A673 (cell line): ENCODE results near the gene TUBG1. TPM values are rescaled to one million over a fixed set of nuclear protein-coding genes. Genes with fewer than 3 reads are reported as not detected.

ENCODE experiments used
- BruUV-seq: library from RNA; stranded (reverse); fragments of 400-500 nt; replicated peaks from 2 replicates; lab custom pipeline; 2021; lab: Mats Ljungman, UMichigan
- CTCF ChIA-PET: fragments of 300-600 bp; sonication (Branson Sonifier 250); formaldehyde crosslinking; loops from one replicate; lab custom pipeline; 2022; ENCODE audit warnings: antibody characterized with exemption; lab: Charles Lee
- POLR2A ChIA-PET: fragments of 300-600 bp; sonication (Branson Sonifier 250); formaldehyde crosslinking; loops from one replicate; lab custom pipeline; 2022; ENCODE audit warnings: antibody characterized with exemption; ENCODE audit not compliant: low non-redundant PET; lab: Charles Lee
- DNase-seq: peaks from one replicate; pipeline ENCODE4 v3.0.0-alpha.2; 2015; ENCODE audit warnings: low spot score
- H3K27ac ChIP-seq: fragments of 200-600 bp; sonication (generic); 2 replicates; pipeline ENCODE4 v1.5.1; 2016; ENCODE audit warnings: mixed run types, low read depth, mild to moderate bottlenecking, mixed read lengths, antibody characterized with exemption, low read length; ENCODE audit not compliant: poor library complexity, severe bottlenecking
- H3K27me3 ChIP-seq: fragments of 200-600 bp; sonication (generic); replicated peaks from 2 replicates; pipeline ENCODE4 v1.6.1; 2017; ENCODE audit warnings: mixed run types, low read depth, mild to moderate bottlenecking, mixed read lengths, antibody characterized with exemption, low read length; ENCODE audit not compliant: insufficient read depth, poor library complexity
- H3K36me3 ChIP-seq: fragments of 200-600 bp; sonication (generic); 2 replicates; pipeline ENCODE4 v1.6.1; 2016; ENCODE audit warnings: mixed run types, mild to moderate bottlenecking, mixed read lengths, antibody characterized with exemption, low read length; ENCODE audit not compliant: insufficient read depth, poor library complexity, severe bottlenecking
- H3K4me1 ChIP-seq: fragments of 200-600 bp; sonication (generic); 2 replicates; pipeline ENCODE4 v1.6.1; 2017; ENCODE audit warnings: mixed run types, mild to moderate bottlenecking, mixed read lengths, antibody characterized with exemption, low read length; ENCODE audit not compliant: insufficient read depth, poor library complexity, severe bottlenecking
- H3K4me3 ChIP-seq: fragments of 200-600 bp; sonication (generic); 2 replicates; pipeline ENCODE4 v1.5.1; 2016; ENCODE audit warnings: low read depth, mixed run types, mild to moderate bottlenecking, mixed read lengths, low read length; ENCODE audit not compliant: poor library complexity, severe bottlenecking
- H3K9me3 ChIP-seq: fragments of 200-600 bp; sonication (generic); 2 replicates; pipeline ENCODE4 v1.6.1; 2016; ENCODE audit warnings: mixed run types, low read depth, mild to moderate bottlenecking, mixed read lengths, antibody characterized with exemption, low read length; ENCODE audit not compliant: poor library complexity, severe bottlenecking
- EZH2 ChIP-seq: fragments of 200-600 bp; sonication (generic); IDR thresholded peaks from 2 replicates; pipeline ENCODE4 v1.6.1; 2017; ENCODE audit warnings: borderline replicate concordance, low read depth, mild to moderate bottlenecking, mixed read lengths, antibody characterized with exemption, low read length; ENCODE audit not compliant: poor library complexity, severe bottlenecking
- intact Hi-C: fragments of 100-400 bp; cut with micrococcal nuclease; formaldehyde crosslinking; loops from one replicate; pipeline ENCODE4 v1.10.0; 2022; ENCODE audit not compliant: unreplicated experiment
- total RNA-seq: library from RNA; stranded (reverse); gene quantifications from 2 replicates; pipeline ENCODE4 v1.2.3, GENCODE V29; 2021
- TF ChIP-seq, protein P1 (sequence below): fragments of 300-800, 200-600 bp; sonication (generic); conservative IDR thresholded peaks from 2 replicates; pipeline ENCODE4 v1.5.1; 2017; ENCODE audit warnings: low read depth, mild to moderate bottlenecking, antibody characterized with exemption, low read length, moderate library complexity, mixed read lengths

Gene TUBG1
- total RNA-seq, 1 experiment from 2014 or later, result 87.4 TPM

DNA sequence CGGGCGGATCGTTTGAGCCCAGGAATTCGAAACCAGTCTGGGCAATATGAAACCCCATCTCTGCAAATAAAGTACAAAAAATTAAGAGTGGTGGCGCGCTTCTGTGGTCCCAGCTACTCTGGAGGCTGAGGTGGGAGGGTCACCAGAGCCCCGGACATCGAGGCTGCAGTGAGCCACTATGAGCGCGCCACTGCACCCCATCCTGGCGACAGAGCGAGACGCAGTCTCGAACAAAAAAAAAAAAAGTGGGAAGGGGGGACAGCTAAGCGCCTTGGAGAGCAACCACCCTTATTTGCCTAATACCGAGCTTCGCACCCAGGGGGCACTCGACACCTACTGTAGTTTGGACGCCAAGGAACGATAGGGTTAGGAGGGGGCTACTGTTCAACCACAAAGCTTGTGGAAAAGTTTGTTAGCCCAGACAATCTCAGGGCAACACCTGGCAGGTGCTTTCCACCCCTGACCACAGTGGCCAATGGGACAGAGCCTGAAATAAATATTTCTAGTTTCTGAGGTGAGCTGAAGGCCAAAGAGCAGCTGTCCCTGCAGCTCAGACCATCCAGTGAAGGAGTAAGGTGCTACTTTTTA lies 31.1 kb upstream of the TUBG1 start:
- Histone ChIP-seq H3K27me3 (no peaks in the 10 kb centered on the region), H3K27ac (peak overlapping the region; percentile 85), H3K4me3 (peak overlapping the region; percentile 88), H3K36me3 (peaks cover 12% of the 10 kb centered on the region), H3K4me1 (peaks cover under 1% of the 10 kb centered on the region), H3K9me3 (no peaks in the 10 kb centered on the region)
- no peak for TF ChIP-seq EZH2
- TF ChIP-seq, protein P1, sequence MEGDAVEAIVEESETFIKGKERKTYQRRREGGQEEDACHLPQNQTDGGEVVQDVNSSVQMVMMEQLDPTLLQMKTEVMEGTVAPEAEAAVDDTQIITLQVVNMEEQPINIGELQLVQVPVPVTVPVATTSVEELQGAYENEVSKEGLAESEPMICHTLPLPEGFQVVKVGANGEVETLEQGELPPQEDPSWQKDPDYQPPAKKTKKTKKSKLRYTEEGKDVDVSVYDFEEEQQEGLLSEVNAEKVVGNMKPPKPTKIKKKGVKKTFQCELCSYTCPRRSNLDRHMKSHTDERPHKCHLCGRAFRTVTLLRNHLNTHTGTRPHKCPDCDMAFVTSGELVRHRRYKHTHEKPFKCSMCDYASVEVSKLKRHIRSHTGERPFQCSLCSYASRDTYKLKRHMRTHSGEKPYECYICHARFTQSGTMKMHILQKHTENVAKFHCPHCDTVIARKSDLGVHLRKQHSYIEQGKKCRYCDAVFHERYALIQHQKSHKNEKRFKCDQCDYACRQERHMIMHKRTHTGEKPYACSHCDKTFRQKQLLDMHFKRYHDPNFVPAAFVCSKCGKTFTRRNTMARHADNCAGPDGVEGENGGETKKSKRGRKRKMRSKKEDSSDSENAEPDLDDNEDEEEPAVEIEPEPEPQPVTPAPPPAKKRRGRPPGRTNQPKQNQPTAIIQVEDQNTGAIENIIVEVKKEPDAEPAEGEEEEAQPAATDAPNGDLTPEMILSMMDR, result peak; percentile 64
- peak; percentile 82 for DNase-seq
- BruUV-seq, result no TSS peak
- ChIA-PET POLR2A (interaction anchor here (0.6 kb wide), 1 partner anchor 247 kb away, joined by 3 read pairs; no protein-coding TSS in a partner anchor), CTCF (interaction anchor here (0.6 to 2.5 kb wide), 8 partner anchors 11 to 434 kb away, joined by 3 to 15 read pairs (median 5); partner anchors contain the start of genes CNTNAP1 and TUBG2)
- intact Hi-C loops, result loop anchor here (5.0 kb wide), 2 partner anchors 99 to 184 kb away; partner anchors contain the start of genes PLEKHH3 and RAMP2

- TF ChIP-seq, protein P1, result no peak
- TF ChIP-seq EZH2, result no peak
- no peak for DNase-seq
- H3K36me3 ChIP-seq, result peaks cover 8% of the 10 kb centered on the region
- intact Hi-C loops, result loop anchor here (5.0 kb wide), 2 partner anchors 97 to 182 kb away; partner anchors contain the start of genes PLEKHH3 and RAMP2
- no peak overlapping the region for H3K4me3 ChIP-seq
- H3K27ac ChIP-seq, result no peak overlapping the region
- ChIA-PET CTCF (interaction anchor here (2.5 kb wide), 1 partner anchor 184 kb away, joined by 15 read pairs; no protein-coding TSS in a partner anchor), POLR2A (no interaction called here)
- H3K4me1 ChIP-seq, result no peaks in the 10 kb centered on the region
- no peaks in the 10 kb centered on the region for H3K27me3 ChIP-seq
- BruUV-seq, result no TSS peak
- H3K9me3 ChIP-seq, result no peaks in the 10 kb centered on the region
Observed at GRCh38 chr17:42579794-42580551, 29.5 kb upstream of the TUBG1 start.

- no peak overlapping the region for H3K27ac ChIP-seq
- no peak for DNase-seq
- CTCF ChIA-PET, result no interaction called here
- H3K9me3 ChIP-seq, result no peaks in the 10 kb centered on the region
- intact Hi-C loops, result no loop called here
- no peak overlapping the region for H3K4me3 ChIP-seq
- H3K4me1 ChIP-seq, result no peaks in the 10 kb centered on the region
- POLR2A ChIA-PET, result interaction anchor here (0.8 kb wide), 1 partner anchor 144 kb away, joined by 3 read pairs; no protein-coding TSS in a partner anchor
- peaks cover 8% of the 10 kb centered on the region for H3K36me3 ChIP-seq
- no TSS peak for BruUV-seq
- H3K27me3 ChIP-seq, result no peaks in the 10 kb centered on the region
- TF ChIP-seq EZH2, result no peak
- TF ChIP-seq, protein P1, result no peak
Observed at GRCh38 chr17:42581744-42582270, 27.7 kb upstream of the TUBG1 start.
